OCI-LY7 (cell line): ENCODE measurements around the gene STK32C.

ENCODE experiments used
- CTCF ChIP-seq: fragments of 200-600 bp; sonication (generic); conservative IDR thresholded peaks from 2 replicates; pipeline ENCODE4 v1.5.1; 2014; ENCODE audit warnings: mild to moderate bottlenecking, antibody characterized with exemption, low read length, moderate library complexity, mixed read lengths
- EZH2phosphoT487 ChIP-seq: fragments of 200-600 bp; sonication (generic); IDR thresholded peaks from 2 replicates; pipeline ENCODE4 v1.6.1; 2018; ENCODE audit warnings: low read depth, borderline replicate concordance, mild to moderate bottlenecking, mixed run types, antibody characterized with exemption, low read length, moderate library complexity, mixed read lengths

DNA sequence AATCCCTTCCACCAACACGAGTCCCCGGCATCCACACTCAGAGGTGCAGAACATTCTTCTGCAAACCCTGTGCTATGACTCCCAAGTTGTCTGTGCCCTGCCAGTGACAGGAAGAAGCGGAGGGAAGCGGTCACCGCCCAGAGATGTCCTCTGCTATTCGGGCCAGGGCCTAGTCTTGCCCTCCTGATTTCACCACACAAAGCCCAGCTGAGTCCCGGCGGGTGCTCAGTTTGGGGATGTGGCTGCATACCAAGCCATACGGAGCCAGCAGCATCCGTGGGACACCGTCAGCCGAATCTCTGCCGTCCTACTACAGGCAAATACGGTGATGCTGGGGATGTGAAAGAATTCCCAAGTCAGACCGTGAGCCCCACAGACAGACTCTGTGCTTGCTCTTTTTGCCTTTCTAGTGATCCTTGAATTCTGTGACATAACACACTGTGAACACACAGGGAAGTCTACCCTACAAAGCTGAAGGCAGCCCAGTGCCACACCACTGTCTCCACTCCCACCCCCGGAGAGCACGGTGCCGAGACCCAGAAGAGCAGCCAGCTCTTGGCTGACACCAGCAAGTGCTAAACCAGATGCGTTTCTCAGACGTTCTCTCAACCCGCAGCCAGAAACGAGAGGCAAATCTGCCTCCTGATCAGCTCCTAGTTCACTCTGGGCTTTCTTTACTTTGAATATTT, 2.0 kb downstream of the STK32C start:
- TF ChIP-seq CTCF (no peak), EZH2phosphoT487 (no peak)
